GM12878 (cell line): ENCODE measurements around the gene RB1. TPM values are rescaled to one million over a fixed set of nuclear protein-coding genes. Genes with fewer than 3 reads are reported as not detected.
A peak's percentile ranks its signal among the peaks of the same experiment; 100 is the strongest.

ENCODE experiments used
- ATAC-seq: fragments of 200-7000 bp; cut with Tn5 transposase; 3 replicates; pipeline ENCODE4 v1.9.1; 2020; ENCODE audit warnings: mild to moderate bottlenecking, moderate library complexity
- BruUV-seq: library from RNA; stranded (reverse); fragments of 400-500 nt; replicated peaks from 2 replicates; lab custom pipeline; 2021; lab: Mats Ljungman, UMichigan
- CTCF ChIA-PET: fragments of 300-600 bp; sonication (Branson Sonifier 250); formaldehyde crosslinking; extraction: SDS; loops from one replicate; lab custom pipeline; 2021; ENCODE audit warnings: inconsistent platforms; lab: Yijun Ruan, JAX
- POLR2A ChIA-PET: fragments of 350-600 bp; formaldehyde crosslinking; extraction: SDS; loops from one replicate; lab custom pipeline; 2021; ENCODE audit warnings: inconsistent platforms; lab: Charles Lee
- RAD21 ChIA-PET: fragments of 300-600 bp; sonication (Branson Sonifier 250); formaldehyde crosslinking; loops from one replicate; lab custom pipeline; 2023; ENCODE audit warnings: antibody characterized with exemption; ENCODE audit not compliant: unreplicated experiment; lab: Charles Lee
- SMC1A ChIA-PET: fragments of 300-600 bp; sonication (Branson Sonifier 250); formaldehyde crosslinking; loops from one replicate; lab custom pipeline; 2023; ENCODE audit not compliant: unreplicated experiment, uncharacterized antibody; lab: Charles Lee
- DNase-seq: peaks from one replicate; pipeline ENCODE4 v3.0.0-alpha.2; 2011; ENCODE audit warnings: low read depth, low spot score
- FAIRE-seq: peaks from 3 replicates; lab custom pipeline; 2011; peaks lifted over from hg19 to GRCh38; lab: Jason Lieb, UNC
- H2AFZ ChIP-seq: 2 replicates; pipeline ENCODE4 v1.6.0; 2011; ENCODE audit warnings: low read depth, low read length, control low read depth; ENCODE audit not compliant: control insufficient read depth
- H3K27ac ChIP-seq: 2 replicates; pipeline ENCODE4 v1.5.1; 2011; ENCODE audit warnings: control low read depth; ENCODE audit not compliant: control insufficient read depth, insufficient read depth
- H3K27me3 ChIP-seq, 2 experiments: replicated peaks in 1 of 2; 2 replicates each; pipeline versions ENCODE4 v1.6.0 to v1.6.1; 2011; ENCODE audit warnings: low read length in 1 of 2; ENCODE audit not compliant: control insufficient read depth in 2 of 2, insufficient read depth in 2 of 2
- H3K36me3 ChIP-seq, 2 experiments: 2 replicates each; pipeline ENCODE4 v1.5.1; 2011; ENCODE audit warnings: low read length in 1 of 2; ENCODE audit not compliant: control insufficient read depth in 2 of 2, insufficient read depth in 2 of 2
- H3K4me1 ChIP-seq: 2 replicates; pipeline ENCODE4 v1.6.1; 2011; ENCODE audit warnings: mild to moderate bottlenecking, low read length, moderate library complexity, mixed read lengths; ENCODE audit not compliant: control insufficient read depth, insufficient read depth
- H3K4me2 ChIP-seq: 2 replicates; pipeline ENCODE4 v1.6.0; 2011; ENCODE audit warnings: control low read depth; ENCODE audit not compliant: control insufficient read depth, insufficient read depth
- H3K4me3 ChIP-seq: fragments of 200-600 bp; sonication (generic); 2 replicates; pipeline ENCODE4 v1.5.1; 2016
- H3K79me2 ChIP-seq: 2 replicates; pipeline ENCODE4 v1.6.0; 2011; ENCODE audit warnings: low read length; ENCODE audit not compliant: control insufficient read depth, insufficient read depth
- H3K9ac ChIP-seq: 2 replicates; pipeline ENCODE4 v1.8.0; 2011; ENCODE audit warnings: low read length, control low read depth, mixed read lengths; ENCODE audit not compliant: control insufficient read depth, insufficient read depth
- H3K9me3 ChIP-seq: replicated peaks from 3 replicates; pipeline ENCODE4 v1.5.1; 2011; ENCODE audit warnings: mild to moderate bottlenecking, low read length; ENCODE audit not compliant: control insufficient read depth, insufficient read depth
- H4K20me1 ChIP-seq: 2 replicates; pipeline ENCODE4 v1.6.0; 2011; ENCODE audit not compliant: control insufficient read depth, insufficient read depth
- BACH1 ChIP-seq: fragments of 450-650 bp; IDR thresholded peaks from 2 replicates; pipeline ENCODE4 v1.6.1; 2017; ENCODE audit warnings: mild to moderate bottlenecking, borderline replicate concordance
- IKZF1 ChIP-seq: fragments of 450-650 bp; conservative IDR thresholded peaks from 2 replicates; pipeline ENCODE4 v1.6.1; 2017; ENCODE audit warnings: antibody characterized with exemption, mild to moderate bottlenecking
- PAX8 ChIP-seq: fragments of 450-650 bp; IDR thresholded peaks from 2 replicates; pipeline ENCODE4 v1.6.1; 2017; ENCODE audit warnings: mild to moderate bottlenecking, moderate library complexity
- RBBP5 ChIP-seq: fragments of 200-600 bp; sonication (generic); conservative IDR thresholded peaks from 2 replicates; pipeline ENCODE4 v1.6.1; 2016
- RCOR1 ChIP-seq: conservative IDR thresholded peaks from 2 replicates; pipeline ENCODE4 v1.6.1; 2012; ENCODE audit warnings: low read depth, low read length, improper control_type of control experiment
- SMC3 ChIP-seq: IDR thresholded peaks from 2 replicates; pipeline ENCODE4 v1.6.1; 2011; ENCODE audit warnings: low read length, improper control_type of control experiment, borderline replicate concordance
- SP1 ChIP-seq: IDR thresholded peaks from one replicate; pipeline ENCODE4 v1.6.1; 2011; ENCODE audit warnings: low read depth, low read length
- ZNF687 ChIP-seq: fragments of 450-650 bp; IDR thresholded peaks from 2 replicates; pipeline ENCODE4 v1.6.1; 2017; ENCODE audit warnings: mild to moderate bottlenecking, moderate library complexity
- WGBS: methylation state at CpG from one replicate; pipeline ENCODE4 v1.1.6; 2016; ENCODE audit warnings: low lambda C conversion rate; ENCODE audit not compliant: insufficient replicate concordance, insufficient coverage; ENCODE audit errors: missing lambda C conversion rate; 5-methylcytosine and 5-hydroxymethylcytosine counted together
- in situ Hi-C: fragments of 300-500 bp; cut with MboI; formaldehyde crosslinking; loops from 9 replicates; pipeline ENCODE4 v1.14.3; 2018; ENCODE audit warnings: mixed read lengths
- intact Hi-C: fragments of 100-400 bp; cut with micrococcal nuclease; formaldehyde crosslinking; loops from one replicate; pipeline ENCODE4 v1.14.2; 2022; ENCODE audit not compliant: unreplicated experiment
- polyA plus RNA-seq, 11 experiments: library from polyadenylated mRNA; depleted of rRNA in 4 of 11; unstranded in 6 of 11; stranded (reverse) in 5 of 11; fragments of >200 nt; fragmentation: Nextera tagmentation in 4 of 11; fragmentation: Illumina TruSeq in 1 of 11; extraction: Ambion mirVana in 4 of 11; extraction: Trizol in 1 of 11; gene quantifications; 1 replicate in 1 of 11; 2 replicates in 10 of 11; pipeline versions ENCODE4 v1.2.1 to v1.2.3, GENCODE V29; 2011 to 2016; ENCODE audit warnings: inconsistent platforms in 2 of 11, missing spikeins in 2 of 11, low read depth in 1 of 11
- total RNA-seq, 4 experiments: library from RNA; depleted of rRNA in 3 of 4; stranded (reverse); fragments of >200 nt in 3 of 4; fragmentation: Illumina TruSeq in 1 of 4; extraction: Trizol in 1 of 4; gene quantifications; 2 replicates each; pipeline versions ENCODE4 v1.2.1 to v1.2.3, GENCODE V29; 2013 to 2021

RB1 gene
- total and polyA plus RNA-seq, 10 of the 15 experiments (the other 5 are each of a cell fraction or from before 2014, with no cell fraction given): 2.8 to 45.0 (median 8.3) TPM

GRCh38 chr13:48527955-48528354 is 224.4 kb downstream of the RB1 start:
- H4K20me1 ChIP-seq: no peaks in the 10 kb centered on the region
- H3K4me1 ChIP-seq: peaks cover 22% of the 10 kb centered on the region
- WGBS: 2% methylated on average over 2 of the region's 2 CpGs
- ATAC-seq (no peak), DNase-seq (no peak), FAIRE-seq (no peak)
- in situ Hi-C loops: no loop called here
- no peaks in the 10 kb centered on the region for H3K27me3 ChIP-seq
- TF ChIP-seq ZNF687 (no peak), SP1 (no peak), BACH1 (no peak), IKZF1 (no peak), PAX8 (no peak), RCOR1 (no peak), RBBP5 (no peak), SMC3 (no peak)
- ChIA-PET RAD21 (interaction anchor here (0.9 to 1.8 kb wide), 5 partner anchors 36 to 195 kb away, joined by 3 to 10 read pairs (median 3); no protein-coding TSS in a partner anchor), CTCF (interaction anchor here (0.6 to 1.4 kb wide), 7 partner anchors 23 to 433 kb away, joined by 3 to 7 read pairs (median 3); partner anchors contain the start of gene MED4), SMC1A (interaction anchor here (1.0 to 2.5 kb wide), 11 partner anchors 10 to 126 kb away, joined by 3 to 14 read pairs (median 5); no protein-coding TSS in a partner anchor), POLR2A (no interaction called here)
- peaks cover 60% of the 10 kb centered on the region for H3K79me2 ChIP-seq
- no peak overlapping the region for H3K9ac ChIP-seq
- no peaks in the 10 kb centered on the region for H3K36me3 ChIP-seq
- H3K27ac ChIP-seq: peak overlapping the region; percentile 93; the same call in 1 of the 2 replicates
- H3K9me3 ChIP-seq: no peaks in the 10 kb centered on the region
- intact Hi-C loops: no loop called here
- no peak overlapping the region for H2AFZ ChIP-seq
- H3K4me2 ChIP-seq: peak overlapping the region; percentile 70
- peak overlapping the region; percentile 45; the same call in 1 of the 2 replicates for H3K4me3 ChIP-seq
- no TSS peak for BruUV-seq
